Neural cell (in vitro differentiated cells): ENCODE data around the gene CLEC4C.

ENCODE experiments used
- CTCF ChIP-seq: fragments of 450-650 bp; IDR thresholded peaks from 2 replicates; pipeline ENCODE4 v1.5.1; 2014; ENCODE audit warnings: antibody characterized with exemption, mild to moderate bottlenecking, moderate library complexity; ENCODE audit not compliant: poor library complexity, severe bottlenecking
- EP300 ChIP-seq: fragments of 450-650 bp; conservative IDR thresholded peaks from 2 replicates; pipeline ENCODE4 v1.6.1; 2014; ENCODE audit warnings: antibody characterized with exemption, mild to moderate bottlenecking, moderate library complexity; ENCODE audit not compliant: poor library complexity, severe bottlenecking
- EZH2 ChIP-seq: fragments of 200-600, 300-800 bp; shearing (Covaris generic), sonication (generic); IDR thresholded peaks from 2 replicates; pipeline ENCODE4 v1.6.1; 2014; ENCODE audit warnings: antibody characterized with exemption, low read length, borderline replicate concordance, mild to moderate bottlenecking; ENCODE audit not compliant: insufficient read depth, poor library complexity, severe bottlenecking
- MXI1 ChIP-seq: fragments of 450-650 bp; conservative IDR thresholded peaks from 2 replicates; pipeline ENCODE4 v1.6.1; 2014; ENCODE audit warnings: antibody characterized with exemption, mild to moderate bottlenecking; ENCODE audit not compliant: poor library complexity, severe bottlenecking
- POLR2AphosphoS5 ChIP-seq: IDR thresholded peaks from 2 replicates; pipeline ENCODE4 v1.6.1; 2012
- RAD21 ChIP-seq: fragments of 450-650 bp; conservative IDR thresholded peaks from 2 replicates; pipeline ENCODE4 v1.6.1; 2014; ENCODE audit warnings: antibody characterized with exemption, mild to moderate bottlenecking, moderate library complexity
- REST ChIP-seq: IDR thresholded peaks from 2 replicates; pipeline ENCODE4 v1.6.1; 2012; ENCODE audit warnings: borderline replicate concordance
- SMC3 ChIP-seq: fragments of 450-650 bp; conservative IDR thresholded peaks from 2 replicates; pipeline ENCODE4 v1.6.1; 2014; ENCODE audit warnings: antibody characterized with exemption, mild to moderate bottlenecking, moderate library complexity; ENCODE audit not compliant: poor library complexity
- TAF1 ChIP-seq: IDR thresholded peaks from 2 replicates; pipeline ENCODE4 v1.6.1; 2012; ENCODE audit warnings: low read depth

GRCh38 chr12:7756993-7757392, 9.8 kb upstream of the CLEC4C start:
- no peak for TF ChIP-seq EZH2
- TF ChIP-seq CTCF, result no peak
- no peak for TF ChIP-seq TAF1
- TF ChIP-seq MXI1, result no peak
- no peak for TF ChIP-seq SMC3
- TF ChIP-seq REST, result no peak
- no peak for TF ChIP-seq EP300
- TF ChIP-seq POLR2AphosphoS5, result no peak
- no peak for TF ChIP-seq RAD21
